ENCODE data around the gene FKBP7. TPM values are rescaled to one million over a fixed set of nuclear protein-coding genes. Genes with fewer than 3 reads are reported as not detected.

FKBP7 gene
- total and polyA plus RNA-seq, 9 donors, result 31.6 to 79.2 (median 44.0) TPM

DNA sequence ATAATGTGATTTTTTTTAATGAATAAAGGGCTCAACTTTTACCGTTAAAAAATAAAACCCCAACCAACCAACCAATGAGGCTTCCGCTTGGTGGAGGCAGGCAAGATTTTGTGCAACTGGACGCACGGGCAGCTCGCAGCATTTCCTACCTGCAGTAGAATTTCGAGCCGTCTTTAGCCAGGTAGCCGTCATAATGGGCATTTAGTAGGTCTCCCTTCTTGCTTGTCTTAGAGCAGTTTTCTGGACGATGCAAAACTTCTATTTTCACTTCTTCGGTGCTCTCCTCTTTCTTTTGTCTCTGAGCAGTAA is 316 bp downstream of the FKBP7 start:
- 1% methylated on average over 10 of the region's 10 CpGs for WGBS, 3 donors
- no peaks in the 10 kb centered on the region for H3K27me3 ChIP-seq
- DNase-seq, result peak in 2 of 5 donors; percentile 35 to 38
- H3K36me3 ChIP-seq, result no peaks in the 10 kb centered on the region
- H3K27ac ChIP-seq, result peak overlapping the region; percentile 86 to 91
- peak overlapping the region; percentile 92 for H3K4me3 ChIP-seq
- no peaks in the 10 kb centered on the region for H3K9me3 ChIP-seq
- TF ChIP-seq POLR2A (IDR thresholded peaks at IDR 0.05), result no peak
- TF ChIP-seq, protein P1, sequence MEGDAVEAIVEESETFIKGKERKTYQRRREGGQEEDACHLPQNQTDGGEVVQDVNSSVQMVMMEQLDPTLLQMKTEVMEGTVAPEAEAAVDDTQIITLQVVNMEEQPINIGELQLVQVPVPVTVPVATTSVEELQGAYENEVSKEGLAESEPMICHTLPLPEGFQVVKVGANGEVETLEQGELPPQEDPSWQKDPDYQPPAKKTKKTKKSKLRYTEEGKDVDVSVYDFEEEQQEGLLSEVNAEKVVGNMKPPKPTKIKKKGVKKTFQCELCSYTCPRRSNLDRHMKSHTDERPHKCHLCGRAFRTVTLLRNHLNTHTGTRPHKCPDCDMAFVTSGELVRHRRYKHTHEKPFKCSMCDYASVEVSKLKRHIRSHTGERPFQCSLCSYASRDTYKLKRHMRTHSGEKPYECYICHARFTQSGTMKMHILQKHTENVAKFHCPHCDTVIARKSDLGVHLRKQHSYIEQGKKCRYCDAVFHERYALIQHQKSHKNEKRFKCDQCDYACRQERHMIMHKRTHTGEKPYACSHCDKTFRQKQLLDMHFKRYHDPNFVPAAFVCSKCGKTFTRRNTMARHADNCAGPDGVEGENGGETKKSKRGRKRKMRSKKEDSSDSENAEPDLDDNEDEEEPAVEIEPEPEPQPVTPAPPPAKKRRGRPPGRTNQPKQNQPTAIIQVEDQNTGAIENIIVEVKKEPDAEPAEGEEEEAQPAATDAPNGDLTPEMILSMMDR (IDR thresholded peaks at IDR 0.05), result no peak
- no peak for TF ChIP-seq EP300 (IDR thresholded peaks at IDR 0.05)
- intact Hi-C loops (cut with DNase I), result loop anchor here in 1 of 4 donors (1.0 kb wide), 1 partner anchor 27 kb away; the partner anchor contains the start of genes PJVK and PRKRA
- H3K4me1 ChIP-seq (ENCODE audit: insufficient read depth), result peaks cover 9% of the 10 kb centered on the region

DNA sequence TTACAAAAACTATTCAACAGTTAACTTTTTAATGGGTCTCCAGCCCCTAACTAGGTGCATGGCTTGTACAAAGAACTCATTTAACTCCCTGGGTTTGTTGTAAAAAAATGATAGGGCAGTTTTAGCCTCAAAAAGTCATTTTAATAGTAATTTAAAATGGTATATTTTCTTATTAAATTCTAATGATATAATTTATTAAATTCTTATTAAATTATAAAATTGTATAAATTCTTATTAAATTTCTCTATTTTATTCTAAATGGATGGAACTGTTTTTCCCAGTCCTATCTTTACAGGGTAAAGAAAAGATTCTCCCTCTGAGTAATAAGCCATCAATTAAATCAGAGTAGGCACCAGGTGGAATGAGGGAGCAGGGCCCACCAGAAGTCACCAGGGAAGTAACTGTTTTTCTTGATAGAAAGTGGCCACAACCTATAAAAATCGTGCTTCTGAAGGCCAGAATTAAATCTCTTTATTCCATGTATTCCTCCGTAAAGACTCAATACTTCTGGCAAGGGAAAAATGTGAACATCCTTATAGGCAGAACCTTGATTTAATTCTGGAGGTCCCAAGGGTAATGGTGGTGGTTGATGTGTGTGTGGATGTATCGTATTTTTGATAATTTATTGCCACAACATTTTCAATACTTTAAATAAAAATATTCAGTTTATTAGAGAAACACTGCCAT is 814 bp downstream of the FKBP7 start:
- H3K27me3 ChIP-seq, result no peaks in the 10 kb centered on the region
- TF ChIP-seq, protein P1 (IDR thresholded peaks at IDR 0.05), result no peak
- TF ChIP-seq EP300 (IDR thresholded peaks at IDR 0.05) (no peak), POLR2A (IDR thresholded peaks at IDR 0.05) (no peak)
- DNase-seq, result no peak
- WGBS, 3 donors, result 2 to 5% (median 2%) methylated on average over 3 of the region's 3 CpGs
- peak overlapping the region; percentile 92 for H3K4me3 ChIP-seq
- H3K36me3 ChIP-seq, result no peaks in the 10 kb centered on the region
- H3K27ac ChIP-seq, result peak overlapping the region in 1 of 2 donors; percentile 86
- peaks cover 7% of the 10 kb centered on the region for H3K4me1 ChIP-seq (ENCODE audit: insufficient read depth)
- H3K9me3 ChIP-seq, result no peaks in the 10 kb centered on the region
- intact Hi-C loops (cut with DNase I), result loop anchor here in 1 of 4 donors (1.0 kb wide), 1 partner anchor 26 kb away; the partner anchor contains the start of genes PJVK and PRKRA

DNA sequence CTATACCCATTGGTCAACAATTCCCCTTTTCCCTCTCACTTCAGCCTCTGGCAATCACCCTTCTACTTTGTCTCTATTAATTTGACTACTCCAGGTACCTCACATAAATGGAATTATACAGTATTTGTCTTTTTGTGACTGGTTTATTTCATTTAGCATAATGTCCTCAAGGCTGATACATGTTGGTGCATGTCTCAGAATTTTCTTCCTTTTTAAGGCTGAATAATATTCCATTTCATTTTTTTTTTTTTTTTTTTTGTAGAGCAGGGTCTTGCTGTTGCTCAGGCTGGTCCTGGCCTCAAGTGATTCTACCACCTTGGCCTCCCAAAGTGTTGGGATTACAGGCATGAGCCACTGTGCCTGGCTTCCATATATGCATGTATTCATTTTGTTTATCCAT is 1.9 kb downstream of the FKBP7 start:
- DNase-seq, result no peak
- no peak overlapping the region for H3K4me3 ChIP-seq
- H3K9me3 ChIP-seq, result no peaks in the 10 kb centered on the region
- H3K27ac ChIP-seq, result no peak overlapping the region
- H3K4me1 ChIP-seq (ENCODE audit: insufficient read depth), result peaks cover 2% of the 10 kb centered on the region
- intact Hi-C loops (cut with DNase I), result no loop called here
- no peak for TF ChIP-seq EP300 (IDR thresholded peaks at IDR 0.05)
- TF ChIP-seq, protein P1 (IDR thresholded peaks at IDR 0.05), result no peak
- no peak for TF ChIP-seq POLR2A (IDR thresholded peaks at IDR 0.05)
- no peaks in the 10 kb centered on the region for H3K36me3 ChIP-seq
- H3K27me3 ChIP-seq, result no peaks in the 10 kb centered on the region

DNA sequence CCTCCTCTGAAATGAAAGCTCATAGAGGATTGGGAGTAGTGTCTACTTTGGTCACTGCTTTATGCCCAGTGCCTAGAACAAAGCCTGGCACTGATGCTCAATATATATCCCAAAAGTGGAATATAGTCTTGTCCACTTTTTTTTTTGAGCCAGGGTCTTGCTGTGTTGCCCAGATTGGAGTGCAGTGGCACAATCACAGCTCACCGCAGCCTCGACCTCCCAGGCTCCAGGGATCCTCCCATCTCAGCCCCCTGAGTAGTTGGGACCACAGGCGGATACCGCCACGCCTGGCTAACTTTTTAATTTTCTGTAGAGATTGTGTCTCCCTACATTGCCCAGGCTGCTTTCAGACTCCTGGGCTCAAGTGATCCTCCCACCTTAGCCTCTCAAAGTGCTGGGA is 3.8 kb downstream of the FKBP7 start:
- TF ChIP-seq EP300 (IDR thresholded peaks at IDR 0.05) (no peak), POLR2A (IDR thresholded peaks at IDR 0.05) (no peak)
- TF ChIP-seq, protein P1 (IDR thresholded peaks at IDR 0.05), result no peak
- Histone ChIP-seq H3K27me3 (no peaks in the 10 kb centered on the region), H3K9me3 (no peaks in the 10 kb centered on the region), H3K27ac (no peak overlapping the region), H3K4me3 (no peak overlapping the region), H3K36me3 (no peaks in the 10 kb centered on the region), H3K4me1 (ENCODE audit: insufficient read depth) (peaks cover 2% of the 10 kb centered on the region)
- WGBS, 3 donors, result 96 to 99% (median 97%) methylated on average over 5 of the region's 5 CpGs
- no peak for DNase-seq
- intact Hi-C loops (cut with DNase I), result no loop called here

All from ovary (tissue), 9 donors.